ENCODE measurements around the gene RFX4. TPM values are rescaled to one million over a fixed set of nuclear protein-coding genes. Genes with fewer than 3 reads are reported as not detected.

Gene RFX4
- total RNA-seq, 1 donor from 2014 or later, result not detected

DNA sequence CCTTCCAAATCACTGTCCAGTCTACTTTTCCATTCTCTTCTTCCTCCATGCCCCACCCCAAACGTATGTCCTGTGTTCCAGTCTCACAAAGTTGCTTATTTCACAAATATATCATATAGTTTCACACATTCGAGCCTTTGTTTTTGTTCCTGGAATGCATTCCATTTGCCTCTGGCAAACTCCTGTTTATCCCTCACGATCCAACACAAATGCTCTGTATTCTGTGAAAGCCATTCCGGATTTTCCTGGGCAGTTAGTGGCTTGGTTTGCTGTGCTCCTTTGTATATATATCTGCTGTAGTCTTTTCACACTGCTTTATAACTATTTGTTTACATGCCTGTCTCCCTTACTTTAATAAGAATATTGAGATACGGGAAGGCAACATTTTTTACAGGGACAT lies 200.7 kb downstream of the RFX4 start:
- Mint-ChIP-seq H3K4me3 (ENCODE audit: unreplicated experiment) (no peak overlapping the region), H3K27ac (ENCODE audit: unreplicated experiment) (no peak overlapping the region), H3K4me1 (ENCODE audit: low read depth, unreplicated experiment) (no peaks in the 10 kb centered on the region), H3K27me3 (ENCODE audit: unreplicated experiment) (no peaks in the 10 kb centered on the region), H3K9me3 (ENCODE audit: unreplicated experiment) (peaks cover 2% of the 10 kb centered on the region), H3K36me3 (ENCODE audit: unreplicated experiment) (peaks cover 5% of the 10 kb centered on the region)
- TF ChIP-seq, protein P1, sequence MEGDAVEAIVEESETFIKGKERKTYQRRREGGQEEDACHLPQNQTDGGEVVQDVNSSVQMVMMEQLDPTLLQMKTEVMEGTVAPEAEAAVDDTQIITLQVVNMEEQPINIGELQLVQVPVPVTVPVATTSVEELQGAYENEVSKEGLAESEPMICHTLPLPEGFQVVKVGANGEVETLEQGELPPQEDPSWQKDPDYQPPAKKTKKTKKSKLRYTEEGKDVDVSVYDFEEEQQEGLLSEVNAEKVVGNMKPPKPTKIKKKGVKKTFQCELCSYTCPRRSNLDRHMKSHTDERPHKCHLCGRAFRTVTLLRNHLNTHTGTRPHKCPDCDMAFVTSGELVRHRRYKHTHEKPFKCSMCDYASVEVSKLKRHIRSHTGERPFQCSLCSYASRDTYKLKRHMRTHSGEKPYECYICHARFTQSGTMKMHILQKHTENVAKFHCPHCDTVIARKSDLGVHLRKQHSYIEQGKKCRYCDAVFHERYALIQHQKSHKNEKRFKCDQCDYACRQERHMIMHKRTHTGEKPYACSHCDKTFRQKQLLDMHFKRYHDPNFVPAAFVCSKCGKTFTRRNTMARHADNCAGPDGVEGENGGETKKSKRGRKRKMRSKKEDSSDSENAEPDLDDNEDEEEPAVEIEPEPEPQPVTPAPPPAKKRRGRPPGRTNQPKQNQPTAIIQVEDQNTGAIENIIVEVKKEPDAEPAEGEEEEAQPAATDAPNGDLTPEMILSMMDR (IDR thresholded peaks at IDR 0.05; ENCODE audit: partially characterized antibody, unreplicated experiment), result no peak
- no peak for DNase-seq

GRCh38 chr12:106790020-106790419 lies 207.2 kb downstream of the RFX4 start:
- Mint-ChIP-seq H3K4me1 (ENCODE audit: low read depth, unreplicated experiment) (no peaks in the 10 kb centered on the region), H3K9me3 (ENCODE audit: unreplicated experiment) (no peaks in the 10 kb centered on the region), H3K27ac (ENCODE audit: unreplicated experiment) (no peak overlapping the region), H3K27me3 (ENCODE audit: unreplicated experiment) (no peaks in the 10 kb centered on the region), H3K36me3 (ENCODE audit: unreplicated experiment) (peaks cover 14% of the 10 kb centered on the region), H3K4me3 (ENCODE audit: unreplicated experiment) (no peak overlapping the region)
- TF ChIP-seq, protein P1 (IDR thresholded peaks at IDR 0.05; ENCODE audit: partially characterized antibody, unreplicated experiment), result no peak
- no peak for DNase-seq

- Mint-ChIP-seq H3K27me3 (ENCODE audit: unreplicated experiment) (no peaks in the 10 kb centered on the region), H3K4me3 (ENCODE audit: unreplicated experiment) (no peak overlapping the region), H3K9me3 (ENCODE audit: unreplicated experiment) (no peaks in the 10 kb centered on the region), H3K4me1 (ENCODE audit: low read depth, unreplicated experiment) (no peaks in the 10 kb centered on the region), H3K27ac (ENCODE audit: unreplicated experiment) (no peak overlapping the region), H3K36me3 (ENCODE audit: unreplicated experiment) (peaks cover 14% of the 10 kb centered on the region)
- TF ChIP-seq, protein P1 (IDR thresholded peaks at IDR 0.05; ENCODE audit: partially characterized antibody, unreplicated experiment), result no peak
- DNase-seq, result no peak
Observed at GRCh38 chr12:106791531-106791930, 208.7 kb downstream of the RFX4 start.

GRCh38 chr12:106794369-106794768 lies 211.6 kb downstream of the RFX4 start:
- Mint-ChIP-seq H3K9me3 (ENCODE audit: unreplicated experiment) (no peaks in the 10 kb centered on the region), H3K27me3 (ENCODE audit: unreplicated experiment) (no peaks in the 10 kb centered on the region), H3K36me3 (ENCODE audit: unreplicated experiment) (peaks cover 3% of the 10 kb centered on the region), H3K27ac (ENCODE audit: unreplicated experiment) (no peak overlapping the region), H3K4me3 (ENCODE audit: unreplicated experiment) (no peak overlapping the region), H3K4me1 (ENCODE audit: low read depth, unreplicated experiment) (no peaks in the 10 kb centered on the region)
- no peak for DNase-seq
- TF ChIP-seq, protein P1 (IDR thresholded peaks at IDR 0.05; ENCODE audit: partially characterized antibody, unreplicated experiment), result no peak

DNA sequence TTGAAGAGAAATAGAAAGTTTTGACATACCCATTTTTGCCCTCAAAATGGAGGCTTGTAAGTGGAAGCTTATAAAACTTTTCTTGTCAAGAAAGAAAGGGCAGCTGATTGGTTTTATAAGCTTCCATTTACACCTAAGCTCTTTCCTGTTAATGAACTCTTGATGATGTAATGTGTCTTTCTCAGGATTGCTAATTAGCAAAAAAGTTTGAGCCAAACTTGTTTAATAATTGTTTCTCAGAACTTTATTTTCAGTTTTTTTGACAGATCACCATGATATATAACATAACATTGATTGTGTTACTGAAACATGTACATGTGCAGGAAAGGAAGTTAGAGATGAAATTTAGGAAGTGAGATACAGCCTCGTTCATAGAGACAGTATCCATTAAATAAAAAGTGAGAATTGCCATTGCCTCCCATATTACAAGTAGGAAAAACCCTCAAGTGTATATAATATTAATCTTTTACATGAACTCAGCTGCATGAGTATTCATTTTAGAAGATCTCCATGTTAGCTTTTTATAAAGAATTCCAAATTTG lies 218.4 kb downstream of the RFX4 start:
- no peaks in the 10 kb centered on the region for H3K9me3 Mint-ChIP-seq (ENCODE audit: unreplicated experiment)
- H3K4me3 Mint-ChIP-seq (ENCODE audit: unreplicated experiment), result no peak overlapping the region

More for the DNA sequence above, 218.4 kb downstream of the RFX4 start:
- DNase-seq, result no peak
- Mint-ChIP-seq H3K36me3 (ENCODE audit: unreplicated experiment) (no peaks in the 10 kb centered on the region), H3K4me1 (ENCODE audit: low read depth, unreplicated experiment) (no peaks in the 10 kb centered on the region), H3K27me3 (ENCODE audit: unreplicated experiment) (no peaks in the 10 kb centered on the region), H3K27ac (ENCODE audit: unreplicated experiment) (no peak overlapping the region)
- TF ChIP-seq, protein P1 (IDR thresholded peaks at IDR 0.05; ENCODE audit: partially characterized antibody, unreplicated experiment), result no peak
